Effector memory CD4-positive, alpha-beta T cell (primary cell): ENCODE data around the gene C16orf92.
"Not testable (repeated sequence)": the region's sequence is repeated elsewhere in the genome, so short reads cannot be mapped to it uniquely, and the experiment has no call there.

Experiments
- DNase-seq, 3 donors: peaks; one replicate each; pipeline ENCODE4 v3.0.0-alpha.2; 2020
- H3K27ac ChIP-seq: 2 replicates; pipeline ENCODE4 v1.7.0; 2013; ENCODE audit warnings: mild to moderate bottlenecking, low read length, moderate library complexity; ENCODE audit not compliant: insufficient read depth, poor library complexity, severe bottlenecking
- H3K27me3 ChIP-seq: replicated peaks from 2 replicates; pipeline ENCODE4 v1.7.0; 2013; ENCODE audit warnings: mild to moderate bottlenecking, low read length; ENCODE audit not compliant: insufficient read depth, control insufficient read depth, poor library complexity, severe bottlenecking
- H3K36me3 ChIP-seq: 2 replicates; pipeline ENCODE4 v1.7.0; 2013; ENCODE audit warnings: mild to moderate bottlenecking, low read length, moderate library complexity; ENCODE audit not compliant: control insufficient read depth, insufficient read depth
- H3K4me1 ChIP-seq: 2 replicates; pipeline ENCODE4 v1.7.0; 2013; ENCODE audit warnings: low read length, mild to moderate bottlenecking; ENCODE audit not compliant: control insufficient read depth, insufficient read depth, poor library complexity, severe bottlenecking
- H3K4me3 ChIP-seq: 2 replicates; pipeline ENCODE4 v1.7.0; 2013; ENCODE audit warnings: low read length, low read depth, mild to moderate bottlenecking; ENCODE audit not compliant: insufficient read depth, poor library complexity, severe bottlenecking
- H3K9me3 ChIP-seq: 2 replicates; pipeline ENCODE4 v1.7.0; 2013; ENCODE audit warnings: mild to moderate bottlenecking, low read length, moderate library complexity; ENCODE audit not compliant: control insufficient read depth

The C16orf92 gene

DNA sequence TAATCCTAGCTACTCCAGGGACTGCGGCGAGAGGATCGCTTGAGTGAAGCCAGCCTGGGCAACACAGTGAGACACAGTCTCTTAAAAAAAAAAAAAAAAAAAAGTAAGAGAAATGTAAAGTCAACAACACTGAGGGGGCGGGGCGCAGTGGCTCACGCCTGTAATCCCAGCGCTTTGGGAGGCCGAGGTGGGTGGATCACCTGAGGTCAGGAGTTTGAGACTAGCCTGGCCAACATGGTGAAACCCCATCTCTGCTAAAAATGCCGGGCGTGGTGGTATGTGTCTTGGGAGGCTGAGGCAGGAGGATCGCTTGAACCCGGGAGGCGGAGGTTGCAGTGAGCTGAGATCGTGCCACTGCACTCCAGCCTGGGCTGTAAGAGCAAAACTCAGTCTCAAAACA lies 10.4 kb upstream of the C16orf92 start:
- DNase-seq, H3K4me3 ChIP-seq, H3K36me3 ChIP-seq, H3K27ac ChIP-seq, H3K9me3 ChIP-seq: not testable (repeated sequence)
- H3K4me1 ChIP-seq: peaks cover 13% of the 10 kb centered on the region
- H3K27me3 ChIP-seq: peaks cover 15% of the 10 kb centered on the region

GRCh38 chr16:30015450-30015849 lies 7.5 kb upstream of the C16orf92 start:
- not testable (repeated sequence) for H3K9me3 ChIP-seq, DNase-seq, H3K36me3 ChIP-seq, H3K27me3 ChIP-seq, H3K4me3 ChIP-seq, H3K27ac ChIP-seq
- peaks cover 10% of the 10 kb centered on the region for H3K4me1 ChIP-seq

DNA sequence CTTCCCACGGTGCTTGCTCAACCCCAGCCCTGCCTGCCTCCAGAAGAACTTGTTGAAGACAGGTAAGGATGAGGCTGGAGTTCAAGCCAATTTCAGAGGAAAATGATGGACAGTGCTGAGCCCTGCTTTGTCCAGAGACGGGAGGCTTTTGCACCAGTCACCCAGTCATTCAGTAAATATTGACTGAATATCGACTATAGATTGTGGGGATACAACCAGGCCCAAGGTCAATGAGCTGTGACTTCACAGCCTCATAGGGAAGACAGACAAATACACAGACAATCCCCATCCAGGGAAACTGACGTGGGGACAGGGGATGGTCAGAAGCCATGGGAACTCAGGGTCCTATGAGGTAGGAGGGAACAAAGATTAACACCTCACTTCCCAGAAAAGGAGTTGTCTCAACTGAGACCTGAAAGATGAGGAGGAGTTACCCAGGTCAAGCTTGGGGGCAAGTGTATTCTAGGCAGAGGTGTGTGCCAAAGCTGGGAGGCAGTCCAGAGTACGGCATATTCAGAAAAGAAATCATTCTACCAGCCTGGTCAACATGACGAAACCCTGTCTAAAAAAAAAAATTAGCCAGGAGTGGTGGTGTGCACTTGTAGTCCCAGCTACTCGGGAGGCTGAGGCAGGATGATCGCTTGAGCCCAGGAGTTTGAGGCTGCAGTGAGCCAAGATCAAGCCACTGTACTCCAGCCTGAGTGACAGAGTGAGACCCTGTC lies 6.3 kb upstream of the C16orf92 start:
- no peaks in the 10 kb centered on the region for H3K36me3 ChIP-seq
- peaks cover 12% of the 10 kb centered on the region for H3K4me1 ChIP-seq
- no peak overlapping the region for H3K4me3 ChIP-seq
- DNase-seq: no peak
- no peak overlapping the region for H3K27ac ChIP-seq
- H3K9me3 ChIP-seq: no peaks in the 10 kb centered on the region
- H3K27me3 ChIP-seq: no peaks in the 10 kb centered on the region

- Histone ChIP-seq H3K4me3 (no peak overlapping the region), H3K9me3 (no peaks in the 10 kb centered on the region), H3K27me3 (no peaks in the 10 kb centered on the region), H3K36me3 (no peaks in the 10 kb centered on the region), H3K27ac (no peak overlapping the region), H3K4me1 (peaks cover 11% of the 10 kb centered on the region)
- no peak for DNase-seq
These were observed 5.7 kb upstream of the C16orf92 start for GRCh38 chr16:30017277-30017656.

DNA sequence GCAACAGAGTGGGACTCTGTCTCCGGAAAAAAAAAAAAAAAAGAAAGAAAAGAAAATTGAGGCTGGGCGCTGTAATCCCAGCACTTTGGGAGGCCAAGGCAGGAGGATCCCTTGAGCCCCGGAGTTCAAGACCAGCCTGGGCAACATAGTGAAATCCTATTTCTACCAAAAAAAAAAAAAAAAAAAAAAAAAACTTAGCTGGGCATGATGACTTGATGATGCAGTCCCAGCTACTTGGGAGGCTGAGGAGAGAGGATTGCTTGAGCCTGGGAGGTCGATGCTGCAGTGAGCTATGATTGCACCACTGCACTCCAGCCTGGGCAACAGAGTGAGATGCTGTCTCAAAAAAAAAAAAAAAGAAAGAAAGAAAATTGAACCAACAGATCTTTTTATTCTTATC lies 5.1 kb upstream of the C16orf92 start:
- H3K4me3 ChIP-seq, H3K36me3 ChIP-seq, H3K27ac ChIP-seq, H3K27me3 ChIP-seq, H3K9me3 ChIP-seq, DNase-seq: not testable (repeated sequence)
- peaks cover 11% of the 10 kb centered on the region for H3K4me1 ChIP-seq

- no peak for DNase-seq
- Histone ChIP-seq H3K9me3 (no peaks in the 10 kb centered on the region), H3K27ac (no peak overlapping the region), H3K4me3 (no peak overlapping the region), H3K36me3 (no peaks in the 10 kb centered on the region), H3K27me3 (no peaks in the 10 kb centered on the region), H3K4me1 (peaks cover 11% of the 10 kb centered on the region)
These were observed 4.3 kb upstream of the C16orf92 start for GRCh38 chr16:30018731-30019158.

DNA sequence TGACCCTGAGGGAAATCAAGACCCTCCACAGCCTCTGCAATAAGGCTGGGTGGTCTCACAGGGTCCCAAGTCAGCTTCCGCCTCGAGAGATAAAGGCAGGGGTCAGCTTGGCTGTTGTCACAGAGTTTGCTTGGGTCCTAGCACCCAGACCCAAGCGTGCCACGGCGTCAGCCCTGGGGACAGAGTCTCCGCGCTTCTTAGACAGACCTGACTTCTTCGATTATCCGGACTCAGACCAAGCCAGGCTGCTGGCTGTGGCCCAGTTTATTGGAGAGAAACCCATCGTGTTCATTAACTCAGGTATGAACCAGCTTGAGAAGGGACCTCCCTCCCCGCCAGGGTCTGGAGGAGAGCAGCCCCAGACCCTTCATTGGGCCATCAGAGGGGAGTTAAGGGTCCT lies 588 bp downstream of the C16orf92 start:
- H3K27ac ChIP-seq: no peak overlapping the region
- H3K27me3 ChIP-seq: peaks cover 3% of the 10 kb centered on the region
- no peaks in the 10 kb centered on the region for H3K36me3 ChIP-seq
- DNase-seq: no peak
- no peak overlapping the region for H3K4me3 ChIP-seq
- peaks cover 11% of the 10 kb centered on the region for H3K4me1 ChIP-seq
- no peaks in the 10 kb centered on the region for H3K9me3 ChIP-seq

DNA sequence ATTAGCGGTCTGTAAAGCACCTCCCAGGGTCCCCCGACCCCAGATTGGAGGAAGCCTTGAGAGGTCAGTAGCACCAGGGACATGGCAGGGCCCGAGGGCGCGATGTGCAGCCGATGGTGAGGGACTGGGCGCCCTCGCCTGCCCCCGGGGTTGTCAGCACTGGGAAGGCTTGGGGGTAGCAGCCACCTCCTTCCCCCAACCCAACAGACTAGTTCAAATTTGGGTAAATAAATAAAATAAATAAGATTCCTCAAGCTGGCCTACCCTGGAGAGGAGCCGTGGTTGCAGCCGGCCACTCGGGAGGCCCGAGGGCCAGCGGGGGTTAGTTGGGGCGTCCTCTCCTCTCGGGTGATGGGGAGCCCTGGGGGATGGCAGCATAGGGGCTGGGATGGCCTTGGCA lies 1.5 kb downstream of the C16orf92 start:
- Histone ChIP-seq H3K27me3 (peaks cover 4% of the 10 kb centered on the region), H3K36me3 (no peaks in the 10 kb centered on the region), H3K9me3 (no peaks in the 10 kb centered on the region), H3K27ac (no peak overlapping the region), H3K4me1 (peaks cover 11% of the 10 kb centered on the region), H3K4me3 (no peak overlapping the region)
- DNase-seq: no peak

GRCh38 chr16:30025156-30025555 lies 2.2 kb downstream of the C16orf92 start:
- Histone ChIP-seq H3K4me3 (no peak overlapping the region), H3K27me3 (peaks cover 11% of the 10 kb centered on the region), H3K27ac (no peak overlapping the region), H3K4me1 (peaks cover 11% of the 10 kb centered on the region), H3K9me3 (no peaks in the 10 kb centered on the region), H3K36me3 (no peaks in the 10 kb centered on the region)
- DNase-seq: no peak

GRCh38 chr16:30025574-30025973 lies 2.6 kb downstream of the C16orf92 start:
- Histone ChIP-seq H3K27ac (no peak overlapping the region), H3K4me3 (no peak overlapping the region), H3K4me1 (peaks cover 11% of the 10 kb centered on the region), H3K27me3 (peaks cover 15% of the 10 kb centered on the region), H3K36me3 (no peaks in the 10 kb centered on the region), H3K9me3 (no peaks in the 10 kb centered on the region)
- no peak for DNase-seq
